Effector memory CD4-positive, alpha-beta T cell (primary cell): ENCODE data around the gene RNPEPL1.

Experiments
- DNase-seq, 3 donors: peaks; one replicate each; pipeline ENCODE4 v3.0.0-alpha.2; 2020
- H3K27ac ChIP-seq: 2 replicates; pipeline ENCODE4 v1.7.0; 2013; ENCODE audit warnings: mild to moderate bottlenecking, low read length, moderate library complexity; ENCODE audit not compliant: insufficient read depth, poor library complexity, severe bottlenecking
- H3K27me3 ChIP-seq: replicated peaks from 2 replicates; pipeline ENCODE4 v1.7.0; 2013; ENCODE audit warnings: mild to moderate bottlenecking, low read length; ENCODE audit not compliant: insufficient read depth, control insufficient read depth, poor library complexity, severe bottlenecking
- H3K36me3 ChIP-seq: 2 replicates; pipeline ENCODE4 v1.7.0; 2013; ENCODE audit warnings: mild to moderate bottlenecking, low read length, moderate library complexity; ENCODE audit not compliant: control insufficient read depth, insufficient read depth
- H3K4me1 ChIP-seq: 2 replicates; pipeline ENCODE4 v1.7.0; 2013; ENCODE audit warnings: low read length, mild to moderate bottlenecking; ENCODE audit not compliant: control insufficient read depth, insufficient read depth, poor library complexity, severe bottlenecking
- H3K4me3 ChIP-seq: 2 replicates; pipeline ENCODE4 v1.7.0; 2013; ENCODE audit warnings: low read length, low read depth, mild to moderate bottlenecking; ENCODE audit not compliant: insufficient read depth, poor library complexity, severe bottlenecking
- H3K9me3 ChIP-seq: 2 replicates; pipeline ENCODE4 v1.7.0; 2013; ENCODE audit warnings: mild to moderate bottlenecking, low read length, moderate library complexity; ENCODE audit not compliant: control insufficient read depth

RNPEPL1 gene

DNA sequence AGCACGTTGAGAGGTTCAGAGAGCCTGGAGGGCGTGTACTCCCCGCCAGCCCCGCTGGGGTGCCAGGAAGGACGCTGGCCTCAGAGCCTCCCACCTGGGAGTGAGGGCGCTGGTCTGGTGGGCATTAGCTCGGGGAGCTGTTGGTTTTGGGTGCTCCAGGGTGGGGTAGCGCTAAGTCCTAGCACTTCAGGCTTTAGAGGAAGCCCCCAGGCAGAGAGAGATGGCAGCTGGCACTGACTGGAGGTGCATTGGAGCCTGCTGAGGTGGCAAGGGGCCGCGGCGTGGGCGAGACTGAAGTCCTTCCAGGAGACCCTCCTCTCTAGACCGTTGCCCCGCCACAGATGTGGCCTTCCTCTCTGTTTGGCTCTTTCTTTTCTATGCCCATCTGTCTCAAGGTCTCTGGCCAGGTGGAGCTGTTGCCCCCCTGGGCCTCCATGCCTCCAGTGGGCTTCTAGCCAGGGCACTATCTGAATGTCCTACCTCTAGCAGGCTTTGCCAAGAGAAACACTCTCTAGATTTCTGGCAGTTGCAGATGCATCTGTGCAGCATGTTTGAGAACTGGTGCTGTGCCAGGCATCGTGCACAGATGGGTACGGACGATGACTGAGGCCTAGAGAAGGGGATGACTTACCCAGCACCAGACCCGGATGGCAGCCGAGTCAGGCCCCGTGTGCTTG is 24.9 kb downstream of the RNPEPL1 start:
- H3K9me3 ChIP-seq: no peaks in the 10 kb centered on the region
- peaks cover 69% of the 10 kb centered on the region for H3K36me3 ChIP-seq
- H3K27ac ChIP-seq: no peak overlapping the region
- H3K27me3 ChIP-seq: no peaks in the 10 kb centered on the region
- no peak for DNase-seq
- H3K4me1 ChIP-seq: peaks cover 2% of the 10 kb centered on the region
- H3K4me3 ChIP-seq: no peak overlapping the region

DNA sequence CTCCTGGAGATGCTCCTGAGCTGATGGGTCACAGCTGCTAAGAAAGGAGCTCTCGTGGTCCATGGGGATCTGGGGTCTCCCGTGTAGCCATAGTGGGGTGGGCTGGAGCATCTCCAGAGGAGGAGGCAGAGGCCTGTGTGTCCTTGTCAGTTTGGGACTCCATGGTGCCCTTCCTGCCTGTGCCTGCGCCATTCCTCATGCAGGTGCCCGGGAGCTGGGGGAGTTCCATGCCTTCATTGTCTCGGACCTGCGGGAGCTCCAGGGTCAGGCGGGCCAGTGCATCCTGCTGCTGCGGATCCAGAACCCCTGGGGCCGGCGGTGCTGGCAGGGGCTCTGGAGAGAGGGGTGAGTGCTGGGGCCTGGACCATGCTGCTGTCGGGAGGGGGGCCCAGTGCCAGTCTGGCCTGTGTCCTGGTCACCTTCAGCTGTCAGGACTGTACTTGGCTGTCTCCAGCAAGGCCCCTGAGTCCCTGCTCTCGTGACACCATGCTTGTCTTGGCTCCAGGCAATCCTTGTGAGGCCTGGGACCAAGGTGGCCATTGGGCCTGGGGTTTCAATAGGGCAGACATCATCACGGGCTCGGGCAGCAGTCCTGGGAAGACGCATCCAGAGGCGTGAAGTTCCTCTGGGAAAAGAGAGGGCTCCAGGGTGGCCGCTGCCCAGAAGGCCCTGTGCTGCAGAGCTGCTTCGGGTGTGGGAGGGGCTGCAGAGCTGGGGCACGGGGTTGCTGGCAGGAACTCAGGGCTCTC is 25.6 kb downstream of the RNPEPL1 start:
- Histone ChIP-seq H3K4me3 (no peak overlapping the region), H3K27ac (no peak overlapping the region), H3K9me3 (no peaks in the 10 kb centered on the region), H3K36me3 (peaks cover 76% of the 10 kb centered on the region), H3K27me3 (no peaks in the 10 kb centered on the region), H3K4me1 (no peaks in the 10 kb centered on the region)
- DNase-seq: no peak

DNA sequence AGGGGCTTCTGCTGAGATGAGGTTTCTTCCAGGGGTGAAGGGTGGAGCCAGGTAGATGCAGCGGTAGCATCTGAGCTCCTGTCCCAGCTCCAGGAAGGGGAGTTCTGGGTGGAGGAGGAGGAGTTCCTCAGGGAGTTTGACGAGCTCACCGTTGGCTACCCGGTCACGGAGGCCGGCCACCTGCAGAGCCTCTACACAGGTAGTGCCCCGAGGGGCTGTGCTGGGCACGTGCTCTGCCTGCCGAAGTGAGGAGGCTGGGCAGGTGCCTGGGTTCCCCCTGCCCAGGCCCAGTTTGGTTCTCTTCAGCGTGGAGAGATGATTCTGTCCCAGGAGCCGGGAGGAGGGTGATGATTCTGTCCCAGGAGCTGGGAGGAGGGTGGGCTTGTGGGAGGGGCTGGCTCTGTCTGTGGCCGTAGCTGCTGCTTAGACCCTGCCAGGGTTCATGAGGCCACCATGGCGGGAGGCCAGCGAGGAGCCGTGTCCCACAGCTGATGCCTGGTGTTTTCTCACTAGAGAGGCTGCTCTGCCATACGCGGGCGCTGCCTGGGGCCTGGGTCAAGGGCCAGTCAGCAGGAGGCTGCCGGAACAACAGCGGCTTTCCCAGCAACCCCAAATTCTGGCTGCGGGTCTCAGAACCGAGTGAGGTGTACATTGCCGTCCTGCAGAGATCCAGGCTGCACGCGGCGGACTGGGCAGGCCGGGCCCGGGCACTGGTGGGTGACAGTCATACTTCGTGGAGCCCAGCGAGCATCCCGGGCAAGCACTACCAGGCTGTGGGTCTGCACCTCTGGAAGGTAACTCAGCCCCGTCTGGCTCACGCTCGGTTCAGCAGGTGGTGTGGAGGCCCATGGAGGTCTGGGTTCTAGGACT is 26.5 kb downstream of the RNPEPL1 start:
- Histone ChIP-seq H3K9me3 (no peaks in the 10 kb centered on the region), H3K27me3 (no peaks in the 10 kb centered on the region), H3K36me3 (peaks cover 81% of the 10 kb centered on the region), H3K4me3 (no peak overlapping the region), H3K4me1 (no peaks in the 10 kb centered on the region), H3K27ac (no peak overlapping the region)
- DNase-seq: no peak

DNA sequence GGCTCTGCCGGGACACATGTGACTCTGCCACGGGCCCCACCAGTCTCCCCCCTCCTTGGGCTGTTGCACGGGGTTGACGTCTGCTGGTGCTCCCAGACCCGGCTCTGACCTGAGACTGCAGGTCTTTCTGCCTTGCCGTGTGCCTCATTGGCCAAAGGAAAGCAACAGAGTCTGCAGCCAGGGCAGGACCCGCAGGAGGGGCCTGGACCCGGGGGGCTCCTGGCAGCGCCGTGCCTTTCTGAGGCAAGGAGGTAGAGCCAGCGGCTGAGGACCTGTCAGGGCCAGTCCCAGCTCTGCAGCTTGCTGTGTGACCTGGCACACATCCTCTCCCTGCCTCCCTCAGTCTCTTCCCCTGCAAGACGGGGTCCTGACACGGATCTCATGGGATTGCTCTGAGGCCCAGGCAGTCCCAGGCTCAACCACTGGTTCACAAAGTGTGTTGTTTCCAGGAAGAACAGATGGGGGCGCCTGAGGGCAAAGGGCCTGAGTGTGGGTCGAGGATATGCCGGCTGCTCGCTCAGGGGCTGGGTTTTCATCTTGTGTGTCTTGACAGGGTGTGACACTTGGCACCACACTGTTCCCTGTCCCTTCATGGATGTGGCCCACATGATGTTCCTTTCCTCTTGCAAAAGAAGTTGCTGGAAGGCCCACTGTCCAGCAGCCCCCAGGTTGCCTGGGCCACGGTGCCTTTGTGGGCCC is 27.2 kb downstream of the RNPEPL1 start:
- peaks cover 79% of the 10 kb centered on the region for H3K36me3 ChIP-seq

DNA sequence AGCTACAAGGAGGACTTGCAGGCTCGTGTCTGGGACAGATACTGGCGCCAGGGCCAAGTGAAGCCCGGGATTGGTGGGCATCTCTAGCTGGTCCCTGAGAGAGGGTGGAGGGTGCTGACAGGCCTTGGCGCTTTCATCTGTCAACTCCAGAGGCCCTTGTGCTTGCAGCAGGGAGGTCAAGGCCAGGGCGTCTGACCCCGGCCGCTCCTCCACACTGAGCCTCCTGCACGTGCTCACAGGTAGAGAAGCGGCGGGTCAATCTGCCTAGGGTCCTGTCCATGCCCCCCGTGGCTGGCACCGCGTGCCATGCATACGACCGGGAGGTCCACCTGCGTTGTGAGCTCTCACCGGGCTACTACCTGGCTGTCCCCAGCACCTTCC is 27.8 kb downstream of the RNPEPL1 start:
- H3K27ac ChIP-seq: no peak overlapping the region
- H3K4me3 ChIP-seq: no peak overlapping the region
- H3K9me3 ChIP-seq: no peaks in the 10 kb centered on the region
- H3K36me3 ChIP-seq: peaks cover 74% of the 10 kb centered on the region
- no peaks in the 10 kb centered on the region for H3K4me1 ChIP-seq
- no peak for DNase-seq
- no peaks in the 10 kb centered on the region for H3K27me3 ChIP-seq

More for the DNA sequence above, 27.2 kb downstream of the RNPEPL1 start:
- H3K9me3 ChIP-seq: no peaks in the 10 kb centered on the region
- DNase-seq: no peak
- no peaks in the 10 kb centered on the region for H3K27me3 ChIP-seq
- no peak overlapping the region for H3K4me3 ChIP-seq
- H3K4me1 ChIP-seq: no peaks in the 10 kb centered on the region
- no peak overlapping the region for H3K27ac ChIP-seq

DNA sequence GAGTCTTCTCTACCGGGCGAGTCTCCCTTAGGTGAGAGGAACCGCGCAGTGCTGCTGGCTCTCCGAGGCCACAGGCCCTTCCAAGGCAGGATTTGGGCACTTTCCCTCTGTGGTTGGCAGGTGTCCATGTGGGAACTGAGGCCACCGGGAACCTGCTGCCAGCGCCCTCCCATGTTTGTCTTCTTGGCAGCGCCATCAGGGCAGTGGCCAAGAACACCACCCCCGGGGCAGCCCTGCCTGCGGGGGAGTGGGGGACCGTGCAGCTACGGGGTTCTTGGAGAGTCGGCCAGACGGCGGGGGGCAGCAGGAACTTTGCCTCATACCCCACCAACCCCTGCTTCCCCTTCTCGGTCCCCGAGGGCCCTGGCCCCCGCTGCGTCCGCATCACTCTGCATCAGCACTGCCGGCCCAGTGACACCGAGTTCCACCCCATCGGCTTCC is 28.2 kb downstream of the RNPEPL1 start:
- Histone ChIP-seq H3K36me3 (peaks cover 70% of the 10 kb centered on the region), H3K4me3 (no peak overlapping the region), H3K4me1 (no peaks in the 10 kb centered on the region), H3K9me3 (no peaks in the 10 kb centered on the region), H3K27me3 (no peaks in the 10 kb centered on the region), H3K27ac (no peak overlapping the region)
- no peak for DNase-seq

DNA sequence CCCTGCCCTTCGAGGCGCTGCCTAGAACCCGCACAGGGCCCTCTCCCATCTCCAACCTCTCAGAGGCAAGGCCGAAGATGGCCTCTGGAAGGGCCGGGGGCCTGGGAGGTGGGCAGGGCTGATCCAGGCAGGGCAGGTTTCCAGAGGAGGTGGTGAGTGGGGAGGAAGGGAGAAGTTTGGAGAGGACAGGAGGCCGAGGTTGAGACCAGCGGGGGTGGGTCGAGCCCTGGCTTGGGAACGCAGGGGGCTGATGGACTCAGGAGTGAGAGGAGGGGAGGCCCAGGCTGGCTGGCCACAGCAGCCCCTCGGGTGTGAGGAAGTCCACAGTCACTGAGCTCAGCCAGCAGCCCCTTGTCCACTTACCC is 28.8 kb downstream of the RNPEPL1 start:
- DNase-seq: no peak
- Histone ChIP-seq H3K4me1 (no peaks in the 10 kb centered on the region), H3K36me3 (peaks cover 64% of the 10 kb centered on the region), H3K27ac (no peak overlapping the region), H3K4me3 (no peak overlapping the region), H3K9me3 (no peaks in the 10 kb centered on the region), H3K27me3 (no peaks in the 10 kb centered on the region)

DNA sequence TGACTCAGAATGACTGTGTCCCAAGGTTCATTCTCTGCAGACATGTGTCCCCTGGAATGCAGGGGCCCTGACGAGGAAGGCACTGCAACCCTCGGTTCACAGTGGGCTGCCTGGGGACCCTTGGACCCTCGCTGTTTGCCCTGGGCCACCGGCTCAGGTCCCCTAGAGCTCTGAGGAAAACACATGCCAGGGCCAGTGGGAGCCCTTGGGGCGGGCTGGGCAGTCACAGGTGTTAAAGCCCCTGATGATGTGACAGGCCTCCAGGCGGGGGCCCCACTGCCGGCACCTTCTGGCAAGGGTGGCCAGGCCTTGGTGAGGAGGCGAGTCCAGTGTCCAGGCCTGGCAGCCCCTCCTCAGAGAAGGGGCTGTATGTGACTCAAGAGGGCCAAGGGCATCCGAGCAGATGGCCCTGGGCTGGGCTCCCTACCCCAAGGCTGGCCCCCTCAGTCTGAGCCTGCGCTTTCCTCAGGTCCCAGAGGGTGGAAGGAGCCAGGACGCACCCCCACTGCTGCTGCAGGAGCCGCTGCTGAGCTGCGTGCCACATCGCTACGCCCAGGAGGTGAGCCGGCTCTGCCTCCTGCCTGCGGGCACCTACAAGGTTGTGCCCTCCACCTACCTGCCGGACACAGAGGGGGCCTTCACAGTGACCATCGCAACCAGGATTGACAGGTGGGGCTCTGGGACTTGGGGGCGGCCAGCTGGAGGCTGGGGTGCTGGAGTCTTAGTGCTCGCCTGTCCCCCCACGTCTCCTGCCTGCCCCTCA is 29.3 kb downstream of the RNPEPL1 start:
- Histone ChIP-seq H3K4me3 (no peak overlapping the region), H3K9me3 (no peaks in the 10 kb centered on the region), H3K4me1 (no peaks in the 10 kb centered on the region), H3K27me3 (no peaks in the 10 kb centered on the region), H3K36me3 (peaks cover 62% of the 10 kb centered on the region), H3K27ac (no peak overlapping the region)
- no peak for DNase-seq

DNA sequence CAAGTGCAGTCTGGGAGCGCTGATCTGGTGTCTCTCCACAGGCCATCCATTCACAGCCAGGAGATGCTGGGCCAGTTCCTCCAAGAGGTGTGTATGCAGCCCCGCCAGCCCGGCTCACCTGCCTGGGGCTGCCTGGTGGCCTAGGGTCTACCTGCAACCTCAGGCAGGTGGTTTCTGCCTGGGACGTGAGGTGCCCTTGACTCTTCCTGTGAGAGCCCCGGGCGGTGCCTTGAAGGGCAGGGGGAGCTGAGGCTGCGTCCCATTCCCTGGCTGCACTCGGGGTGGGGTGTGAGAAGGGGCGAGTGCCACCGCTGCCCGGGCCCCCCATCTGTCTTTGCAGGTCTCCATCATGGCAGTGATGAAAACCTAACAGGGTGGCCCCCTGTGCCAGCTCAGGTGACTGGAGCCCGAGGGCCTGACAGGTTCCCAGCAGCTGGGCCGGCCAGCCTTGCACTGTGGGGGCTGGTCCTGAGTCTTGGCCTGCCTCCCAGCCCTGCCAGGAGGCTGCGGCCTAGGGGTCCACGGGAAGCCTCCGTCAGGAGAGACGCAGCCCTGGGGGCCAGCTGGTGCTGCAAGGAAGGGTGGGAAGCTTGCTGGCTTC is 30.1 kb downstream of the RNPEPL1 start:
- no peak overlapping the region for H3K4me3 ChIP-seq
- DNase-seq: no peak

More for the DNA sequence above, 30.1 kb downstream of the RNPEPL1 start:
- H3K27ac ChIP-seq: no peak overlapping the region
- peaks cover 56% of the 10 kb centered on the region for H3K36me3 ChIP-seq
- no peaks in the 10 kb centered on the region for H3K9me3 ChIP-seq
- H3K4me1 ChIP-seq: no peaks in the 10 kb centered on the region
- H3K27me3 ChIP-seq: no peaks in the 10 kb centered on the region
